HG03060 (cell line): ENCODE results near the gene NDUFS6.
A peak's percentile ranks its signal among the peaks of the same experiment; 100 is the strongest.
"Not testable (repeated sequence)": the region's sequence is repeated elsewhere in the genome, so short reads cannot be mapped to it uniquely, and the experiment has no call there.

ENCODE experiments used
- ATAC-seq: cut with Tn5 transposase; IDR thresholded peaks from one replicate; pipeline ENCODE4 v1.9.1; 2021; ENCODE audit warnings: low read depth, moderate number of reproducible peaks; ENCODE audit not compliant: unreplicated experiment

The NDUFS6 gene

DNA sequence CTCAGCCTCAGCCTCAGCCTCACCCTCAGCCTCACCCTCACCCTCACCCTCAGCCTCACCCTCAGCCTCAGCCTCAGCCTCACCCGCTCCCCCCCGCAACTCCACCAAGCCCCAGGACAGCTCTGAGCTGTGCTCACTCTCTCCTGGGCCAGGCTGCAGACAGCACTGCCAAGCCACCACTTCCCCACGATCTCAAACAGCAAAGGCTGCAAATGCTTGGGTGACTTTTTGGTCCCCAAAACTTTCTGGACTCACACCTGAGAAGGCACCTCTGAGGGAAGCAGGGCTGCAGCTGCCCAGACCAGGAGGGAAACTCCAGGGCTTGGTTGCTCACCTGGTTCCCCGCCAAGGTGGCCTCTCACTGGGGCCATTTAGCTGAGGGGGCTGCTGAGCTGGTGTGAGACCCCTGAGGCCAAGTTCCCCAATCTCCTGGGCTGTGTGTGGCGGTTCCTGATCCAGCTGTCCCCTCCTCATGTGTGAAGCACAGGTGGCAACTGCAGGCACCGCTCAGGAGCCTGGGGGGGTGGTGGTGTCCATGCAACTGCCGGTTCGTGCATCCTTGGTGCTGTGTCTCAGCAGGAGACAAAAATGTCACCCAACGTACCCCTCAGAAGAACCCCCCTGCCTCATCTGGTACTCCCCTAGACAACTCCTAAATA, 19.4 kb upstream of the NDUFS6 start:
- ATAC-seq = no peak

DNA sequence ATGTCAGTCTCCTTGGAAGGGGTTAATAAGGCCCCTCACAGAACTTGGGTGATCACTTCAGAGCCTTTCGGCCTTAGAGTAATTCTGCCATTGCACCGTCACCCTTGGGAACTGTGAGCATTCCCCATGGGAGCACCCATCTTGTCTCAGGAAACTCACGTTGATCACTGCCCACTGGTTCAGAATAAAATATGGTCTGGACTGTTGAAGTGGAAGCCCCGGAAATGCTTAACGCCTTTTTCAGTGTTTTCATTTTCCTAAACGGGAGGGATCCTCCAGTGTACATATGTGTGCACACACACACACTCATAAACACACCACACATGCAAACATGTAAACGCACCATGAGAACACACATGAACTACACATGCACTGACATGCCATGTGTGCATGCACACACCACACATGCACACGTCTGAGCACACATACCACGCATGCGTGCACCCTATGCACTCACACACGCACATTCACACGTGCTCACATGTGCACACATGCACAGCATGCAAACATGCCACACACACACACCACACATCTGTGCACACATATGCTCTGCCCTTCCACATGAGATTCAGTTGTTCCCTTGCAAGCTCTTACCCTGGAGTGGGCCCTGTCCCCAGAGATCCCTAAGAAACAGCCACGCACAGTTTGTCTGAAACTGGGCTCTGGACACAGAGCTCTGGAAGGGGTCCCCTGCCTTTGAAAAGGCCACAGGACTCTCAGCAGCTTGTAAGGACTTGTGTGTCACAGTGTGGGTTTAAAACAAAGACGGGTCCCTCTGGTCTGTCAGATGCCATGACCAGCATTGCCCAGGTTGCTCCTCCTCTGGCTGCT, 18.6 kb upstream of the NDUFS6 start:
- ATAC-seq = peak; percentile 13

DNA sequence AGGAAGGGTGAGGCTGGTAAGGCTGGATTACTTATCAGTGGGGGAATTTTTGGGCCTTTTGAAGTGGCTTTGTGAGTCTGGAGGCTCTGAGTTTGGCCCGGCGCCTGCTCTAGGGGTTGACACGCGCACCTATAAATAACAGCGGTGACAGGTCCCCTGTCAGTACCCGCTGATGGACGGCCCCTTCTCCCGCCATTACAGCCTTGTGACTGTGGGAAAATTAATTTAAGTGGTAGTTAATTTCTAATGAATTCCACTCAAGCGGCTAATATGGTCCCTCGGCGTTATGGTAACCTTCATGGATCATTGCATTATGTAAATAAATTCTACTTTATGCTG, 18.0 kb upstream of the NDUFS6 start:
- peak; percentile 66 for ATAC-seq

- ATAC-seq = no peak
These were observed 16.8 kb upstream of the NDUFS6 start for GRCh38 chr5:1784197-1785050.

DNA sequence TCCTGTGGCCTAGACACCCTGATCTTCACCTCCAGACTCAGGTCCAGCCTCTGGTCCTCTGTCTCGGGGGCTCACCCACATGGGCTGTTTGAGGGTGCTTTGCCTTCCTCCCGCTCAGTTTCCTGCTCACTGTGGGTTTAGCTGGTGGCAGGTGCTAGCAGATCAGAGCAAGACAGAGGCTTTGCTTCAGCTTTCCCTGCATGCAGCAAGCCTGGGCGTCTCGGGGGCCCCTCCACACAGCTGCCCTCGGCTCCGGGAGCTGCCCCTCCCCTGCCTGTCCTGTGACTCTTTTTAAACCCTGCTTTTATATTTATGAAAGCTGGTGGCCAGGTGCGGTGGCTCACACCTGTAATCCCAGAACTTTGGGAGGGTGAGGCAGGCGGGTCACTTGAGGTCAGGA, 16.1 kb upstream of the NDUFS6 start:
- ATAC-seq = no peak

- no peak for ATAC-seq
These were observed 15.2 kb upstream of the NDUFS6 start for GRCh38 chr5:1785984-1786383.

DNA sequence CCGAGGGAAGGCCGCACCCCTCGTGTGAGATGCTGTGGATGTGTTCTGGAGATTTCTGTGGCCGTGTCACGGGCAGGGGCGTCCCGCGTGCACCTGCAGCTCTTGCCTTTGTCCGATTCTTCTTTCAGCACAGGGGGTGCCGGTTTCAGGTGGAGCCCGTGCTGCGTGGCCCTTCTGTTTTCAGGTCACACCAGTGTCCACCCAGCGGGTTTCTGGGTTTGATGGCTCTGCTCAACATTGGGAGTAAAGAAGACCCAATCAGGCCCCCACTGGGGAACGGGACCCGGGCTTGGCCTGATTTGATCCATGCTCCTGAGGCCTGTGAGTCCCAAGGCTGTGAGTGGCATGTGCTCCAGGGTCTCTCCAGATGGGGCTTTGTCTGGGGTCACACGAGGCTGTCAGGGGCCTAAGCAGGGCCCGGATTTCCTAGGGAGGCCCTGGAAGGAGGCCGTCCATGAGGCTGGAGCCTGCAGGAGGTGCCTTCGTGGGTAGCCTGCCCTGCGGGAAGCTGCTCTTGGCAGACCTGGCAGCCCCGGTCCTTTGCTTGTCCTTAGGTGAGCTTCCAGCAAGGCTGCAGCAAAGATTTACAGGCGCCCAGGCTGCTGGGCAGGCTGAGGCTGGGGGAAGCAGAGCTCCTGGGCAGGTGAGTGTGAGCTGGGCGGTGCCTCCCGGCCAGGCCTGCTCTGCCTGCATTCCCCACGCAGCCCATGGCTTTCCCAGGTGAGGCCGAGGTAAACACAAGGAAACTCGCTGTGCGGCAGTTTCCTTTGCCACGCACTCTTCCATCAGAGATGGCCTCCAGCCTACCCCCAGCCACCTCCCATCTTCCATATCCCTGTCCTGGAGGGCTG, 14.4 kb upstream of the NDUFS6 start:
- ATAC-seq = no peak

GRCh38 chr5:1787472-1788047, 13.6 kb upstream of the NDUFS6 start:
- no peak for ATAC-seq

- no peak for ATAC-seq
These were observed 13.0 kb upstream of the NDUFS6 start for GRCh38 chr5:1788200-1788599.

DNA sequence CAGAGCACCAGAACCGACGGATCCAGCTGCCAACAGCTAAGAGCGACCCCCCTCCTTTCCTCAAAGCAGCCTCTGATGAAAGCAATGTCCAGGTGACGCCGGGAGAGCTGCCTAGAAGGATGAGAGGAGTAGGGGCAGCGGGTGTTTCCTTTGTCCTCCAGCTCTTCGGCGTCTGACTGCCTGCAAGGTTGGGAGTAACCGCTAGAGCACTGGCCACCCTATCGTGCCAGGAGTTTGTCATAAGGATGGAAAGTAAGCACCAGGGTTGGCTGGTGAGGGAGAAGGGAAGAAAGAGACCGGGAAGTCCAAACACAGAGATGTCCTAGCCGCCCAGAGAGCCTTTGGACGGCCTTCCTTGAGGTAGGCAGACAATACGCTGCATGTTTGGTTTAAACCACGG, 12.4 kb upstream of the NDUFS6 start:
- no peak for ATAC-seq

GRCh38 chr5:1789438-1789833, 11.8 kb upstream of the NDUFS6 start:
- ATAC-seq = not testable (repeated sequence)

GRCh38 chr5:1789834-1790471, 11.3 kb upstream of the NDUFS6 start:
- ATAC-seq = no peak

DNA sequence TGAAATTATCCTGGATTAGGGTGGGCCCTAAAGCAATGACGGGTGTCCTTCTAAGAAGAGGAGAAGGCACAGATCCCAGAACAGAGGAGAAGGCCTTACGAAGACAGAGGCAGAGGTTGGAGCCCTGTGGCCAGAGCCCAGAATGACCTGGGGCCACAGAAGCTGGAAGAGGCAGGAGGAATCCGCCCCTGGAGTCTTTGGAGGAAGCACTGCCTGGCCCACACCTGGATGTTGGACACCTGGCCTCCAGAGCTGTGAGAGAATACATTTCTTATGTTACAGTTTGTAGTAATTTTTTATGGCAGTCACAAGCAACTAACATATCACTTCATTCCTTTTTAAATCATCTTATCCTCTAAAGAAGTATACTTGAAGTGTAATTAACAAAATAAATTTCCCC, 10.0 kb upstream of the NDUFS6 start:
- no peak for ATAC-seq

DNA sequence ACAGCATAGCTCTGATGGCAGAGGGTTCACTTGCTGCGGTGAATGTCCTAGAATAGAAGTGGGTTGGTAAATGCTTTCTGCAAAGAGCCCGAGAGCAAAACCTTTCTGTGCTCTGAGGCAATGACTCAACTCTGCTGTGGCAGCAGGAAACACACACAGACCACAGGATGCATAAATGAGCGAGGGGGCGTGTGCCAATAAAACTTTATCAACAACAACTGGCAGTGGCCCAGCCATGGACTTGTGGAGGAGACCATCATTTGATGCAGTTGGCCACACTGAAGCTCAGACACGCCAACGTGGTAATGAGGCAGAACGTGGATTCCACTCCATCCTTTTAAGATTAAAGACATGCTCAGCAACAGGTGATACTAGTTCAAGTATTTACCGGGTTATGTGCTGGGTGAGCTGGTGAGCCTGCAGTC, 8.4 kb upstream of the NDUFS6 start:
- peak; percentile 98 for ATAC-seq

DNA sequence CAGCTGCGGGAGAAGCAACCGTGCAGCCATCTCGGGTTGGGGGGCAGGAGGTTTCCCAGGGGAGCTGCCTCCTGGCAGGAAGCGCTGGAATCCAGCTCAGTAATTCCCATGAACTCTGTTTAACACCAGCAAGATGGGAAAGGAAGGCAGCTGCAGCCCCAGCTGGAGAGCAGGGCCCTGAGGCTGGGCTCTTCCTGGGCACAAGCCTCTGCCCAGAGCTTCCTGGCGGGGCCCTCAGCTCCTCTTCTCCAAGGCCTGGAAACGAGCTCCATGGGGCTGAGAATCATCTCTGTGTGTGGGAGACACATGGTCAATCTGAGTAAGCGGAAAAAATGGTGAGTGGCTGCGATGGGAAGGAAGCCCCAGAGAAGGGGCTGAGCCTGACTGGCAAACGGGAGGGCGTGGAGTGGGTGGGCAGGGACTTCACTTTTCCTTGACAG, 7.9 kb upstream of the NDUFS6 start:
- ATAC-seq = no peak

GRCh38 chr5:1793966-1794900, 7.0 kb upstream of the NDUFS6 start:
- no peak for ATAC-seq

DNA sequence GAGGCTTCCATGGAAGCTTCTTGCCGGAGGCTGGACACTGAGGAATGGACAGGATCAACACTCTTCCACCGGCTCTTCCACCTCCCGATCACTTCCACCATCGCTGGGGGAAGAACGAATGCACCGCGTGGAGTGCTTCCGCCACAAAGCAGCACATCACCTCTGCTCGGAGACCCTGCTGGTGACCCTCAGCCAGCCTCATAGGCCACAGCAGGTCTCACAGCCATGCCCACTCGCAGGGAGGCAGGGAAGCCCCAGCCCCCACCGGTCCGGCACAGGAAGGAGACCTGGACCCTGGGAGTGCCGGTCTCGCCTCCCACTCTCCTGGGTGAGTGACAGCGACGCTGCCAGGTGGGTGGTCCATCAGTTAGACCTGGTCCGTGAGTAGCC, 6.3 kb upstream of the NDUFS6 start:
- ATAC-seq = no peak

- no peak for ATAC-seq
These were observed 5.7 kb upstream of the NDUFS6 start for GRCh38 chr5:1795506-1795905.
